Measurements from ENCODE around the gene NCF4.

The NCF4 gene

DNA sequence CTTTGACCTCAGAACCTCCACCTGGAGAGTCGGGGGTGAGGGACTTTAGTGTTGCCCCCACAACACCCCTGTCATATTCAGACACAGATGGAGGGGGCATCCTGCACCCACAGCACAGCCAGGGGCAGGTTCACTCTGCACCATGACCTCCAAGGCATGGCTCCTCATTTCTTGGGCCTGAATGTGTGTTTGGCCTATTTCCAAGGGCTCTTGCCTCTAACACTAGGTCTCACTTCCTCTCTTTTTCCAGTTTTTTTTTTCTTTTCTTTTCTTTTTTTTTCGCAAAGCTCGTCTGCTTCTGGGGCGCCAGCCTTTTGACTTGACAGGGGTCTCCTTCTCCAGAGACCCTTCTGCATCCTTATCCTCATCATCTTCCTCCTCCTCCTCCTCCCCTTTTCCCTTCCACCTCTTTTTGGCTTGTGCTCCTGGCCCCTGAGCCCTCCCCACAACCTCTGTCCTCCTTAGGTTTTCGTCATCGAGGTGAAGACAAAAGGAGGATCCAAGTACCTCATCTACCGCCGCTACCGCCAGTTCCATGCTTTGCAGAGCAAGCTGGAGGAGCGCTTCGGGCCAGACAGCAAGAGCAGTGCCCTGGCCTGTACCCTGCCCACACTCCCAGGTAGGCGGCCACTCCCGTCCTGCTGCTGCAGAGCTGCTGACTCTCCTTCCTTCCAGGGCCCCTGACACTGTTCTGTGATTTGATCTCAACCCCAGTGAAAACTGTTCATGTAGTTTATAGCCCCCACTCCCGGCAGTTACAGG, 3.8 kb downstream of the NCF4 start:
- DNase-seq: no peak

DNA sequence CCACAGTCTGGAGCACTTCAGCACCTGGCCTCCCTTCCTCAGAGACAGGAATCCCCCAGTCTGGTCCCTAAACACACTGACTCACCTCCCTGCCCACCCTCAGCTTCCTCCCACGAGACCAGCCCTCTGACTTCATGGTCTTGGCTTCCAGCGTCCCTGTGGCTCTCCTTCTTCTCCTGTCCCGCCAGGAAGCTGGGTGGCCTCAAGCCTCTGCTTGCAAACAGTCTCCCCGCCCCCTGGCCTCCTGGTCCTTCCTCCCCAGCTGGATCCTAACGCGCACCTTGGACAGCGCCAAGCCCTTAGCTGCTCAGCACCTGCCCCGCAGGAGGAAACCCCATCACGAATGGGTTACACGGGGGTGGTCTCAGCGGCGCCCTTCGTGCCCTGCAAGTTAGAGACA, 4.5 kb downstream of the NCF4 start:
- DNase-seq: no peak

DNA sequence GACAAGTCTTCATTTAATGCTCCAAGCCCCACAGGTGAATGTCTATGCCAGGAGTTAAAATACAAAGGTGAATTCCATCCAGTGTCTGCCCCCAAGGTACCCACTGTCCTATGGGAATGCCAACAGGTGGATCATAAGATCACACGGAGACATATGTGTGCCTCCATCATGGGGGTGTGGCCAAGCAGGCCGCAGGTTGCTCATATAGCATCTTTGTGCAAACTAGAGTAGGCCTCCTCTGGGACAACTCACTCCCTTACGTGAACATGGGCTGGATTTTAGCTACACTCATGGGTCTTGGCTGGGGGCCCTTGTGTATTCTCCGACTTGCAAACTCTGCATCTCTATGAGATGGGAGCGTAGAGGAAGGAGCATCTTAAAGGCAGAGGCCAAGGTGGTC, 6.9 kb downstream of the NCF4 start:
- DNase-seq: no peak

DNA sequence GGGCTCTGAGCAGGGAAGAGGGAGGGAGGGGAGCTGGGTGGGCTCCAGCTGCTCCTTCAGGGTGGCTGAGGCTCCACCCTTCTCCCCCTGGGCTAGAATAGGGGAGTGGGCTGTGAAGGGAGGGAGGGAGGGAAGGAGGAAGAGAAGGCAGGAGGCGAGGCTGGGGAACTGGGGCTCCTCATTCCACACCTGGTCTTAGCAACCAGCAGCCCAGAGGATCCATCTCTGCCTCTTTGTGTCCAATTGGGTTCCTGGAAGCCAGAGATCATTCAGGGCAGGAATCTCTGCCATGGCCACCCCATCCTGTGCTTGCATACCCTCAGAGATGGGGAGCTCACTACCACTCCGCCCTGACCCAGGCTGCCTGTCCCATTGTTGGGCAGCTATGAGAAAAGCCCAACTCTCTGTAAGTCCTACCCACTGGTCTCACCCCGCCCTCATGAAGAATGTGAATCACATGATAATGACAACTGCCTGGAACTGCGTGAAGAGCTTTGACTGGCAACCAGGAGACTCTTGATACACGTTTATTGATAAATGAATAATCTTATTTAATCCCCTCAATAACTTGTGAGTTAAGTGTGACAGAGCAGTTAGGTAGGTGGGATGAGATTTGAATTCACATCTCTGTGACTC, 7.9 kb downstream of the NCF4 start:
- DNase-seq: no peak

DNA sequence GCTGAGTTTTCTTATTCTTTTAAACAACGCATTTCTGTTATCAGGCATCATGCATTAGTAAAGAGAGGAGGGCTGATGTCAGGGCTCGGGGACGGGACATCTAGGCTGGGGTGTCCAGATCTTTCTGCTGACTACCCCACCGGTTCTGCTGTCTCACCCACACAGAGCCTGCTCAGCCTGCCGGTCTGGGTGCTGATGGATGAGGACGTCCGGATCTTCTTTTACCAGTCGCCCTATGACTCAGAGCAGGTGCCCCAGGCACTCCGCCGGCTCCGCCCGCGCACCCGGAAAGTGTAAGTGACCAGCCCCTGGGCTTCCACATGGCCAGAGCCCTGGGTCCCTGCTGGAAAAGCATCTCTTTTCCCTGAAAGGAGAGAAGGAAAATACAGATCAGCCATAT, 9.4 kb downstream of the NCF4 start:
- DNase-seq: no peak

DNA sequence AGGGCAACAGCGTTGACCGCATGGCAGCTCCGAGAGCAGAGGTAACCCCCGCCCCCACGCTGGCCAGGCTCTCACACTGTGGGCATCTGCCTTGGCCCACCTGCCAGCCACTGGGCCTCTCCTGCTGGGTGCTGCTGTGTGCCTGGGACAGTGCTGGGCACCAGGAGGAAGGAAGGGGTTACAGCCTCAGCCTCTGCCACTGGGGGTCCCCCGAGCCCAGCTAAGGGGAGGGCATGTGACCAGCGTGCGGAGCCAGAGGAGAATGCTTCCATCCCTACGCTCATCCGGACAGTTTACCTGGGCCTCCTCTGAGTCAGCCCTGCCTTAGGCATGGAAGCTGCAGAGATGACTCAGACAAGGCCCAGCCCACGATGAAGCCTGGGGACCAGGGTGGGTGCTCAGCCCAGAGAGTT, 10.9 kb downstream of the NCF4 start:
- DNase-seq: no peak

DNA sequence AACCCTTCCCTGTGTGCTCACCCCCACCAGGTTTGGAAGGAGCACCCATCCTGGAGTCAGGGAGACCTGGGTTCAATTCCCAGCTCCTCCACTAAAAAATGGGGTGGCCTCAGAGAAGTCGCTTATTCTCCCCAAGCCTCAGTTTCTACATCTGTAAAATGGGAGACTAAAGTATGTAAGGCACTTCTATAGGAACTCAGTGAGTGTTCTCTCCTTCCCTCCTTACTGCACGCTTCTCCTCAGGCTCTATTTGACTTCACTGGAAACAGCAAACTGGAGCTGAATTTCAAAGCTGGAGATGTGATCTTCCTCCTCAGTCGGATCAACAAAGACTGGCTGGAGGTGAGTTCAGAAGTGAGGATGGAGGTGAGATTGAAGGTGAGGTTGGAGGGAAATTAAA, 11.3 kb downstream of the NCF4 start:
- no peak for DNase-seq

DNA sequence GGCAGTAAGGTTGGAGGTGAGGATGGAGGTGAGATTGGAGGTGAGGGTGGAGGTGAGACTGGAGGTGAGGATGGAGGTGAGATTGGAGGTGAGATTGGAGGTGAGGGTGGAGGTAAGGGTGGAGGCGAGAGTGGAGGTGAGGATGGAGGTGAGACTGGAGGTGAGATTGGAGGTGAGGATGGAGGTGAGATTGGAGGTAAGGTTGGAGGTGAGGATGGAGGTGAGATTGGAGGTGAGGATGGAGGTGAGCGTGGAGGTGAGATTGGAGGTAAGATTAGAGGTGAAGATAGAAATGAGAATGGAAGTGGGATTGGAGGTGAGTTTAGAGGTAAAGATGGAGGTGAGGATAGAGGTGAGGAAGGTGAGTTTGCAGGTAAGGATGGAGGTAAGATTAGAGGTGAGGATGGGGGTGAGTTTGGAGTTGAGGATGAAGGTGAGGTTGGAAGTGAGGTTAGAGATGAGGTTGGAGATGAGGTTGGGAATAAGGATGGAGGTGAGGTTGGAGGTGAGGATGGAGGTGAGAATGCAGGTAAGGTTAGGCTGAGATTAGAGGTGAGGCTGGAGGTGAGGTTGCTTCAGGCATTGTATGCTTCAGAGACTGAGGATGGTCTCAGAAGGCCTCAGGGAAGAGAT, 12.2 kb downstream of the NCF4 start:
- DNase-seq: no peak

DNA sequence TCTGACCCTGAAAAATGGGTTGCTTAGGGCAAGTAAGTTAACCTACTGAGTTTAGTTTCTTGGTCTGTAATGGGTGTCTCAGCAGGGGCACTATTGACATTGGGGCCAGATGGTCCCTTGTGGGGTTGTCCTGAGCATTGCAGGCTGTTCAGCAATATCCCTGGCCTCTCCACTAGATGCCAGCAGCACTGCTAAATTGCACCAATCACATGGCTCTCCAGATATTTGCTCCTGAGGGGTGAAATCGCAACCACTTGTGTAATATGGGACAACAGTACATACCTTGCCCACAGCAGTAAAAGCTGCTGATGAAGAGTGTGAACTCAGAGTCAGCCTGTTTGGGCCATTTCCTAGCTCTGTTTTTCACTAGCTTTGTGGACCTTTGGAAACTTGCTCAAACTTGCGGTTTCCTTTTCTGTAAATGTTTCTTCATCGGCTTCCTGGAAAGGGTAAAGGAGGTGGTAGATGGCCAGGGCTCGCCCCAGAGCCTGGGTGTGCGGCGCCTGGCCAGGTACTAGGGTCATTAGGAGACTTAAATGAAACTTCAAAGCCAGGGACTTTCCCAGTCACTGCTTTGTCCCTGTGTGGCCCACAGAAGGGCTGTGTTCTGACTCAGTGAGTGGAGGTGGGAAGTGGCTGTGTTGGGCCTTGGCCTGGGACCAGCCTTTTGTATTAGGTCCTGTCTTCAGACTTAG, 13.0 kb downstream of the NCF4 start:
- peak in 4 of 56 donors; percentile 1 to 12 (median 8) for DNase-seq

DNA sequence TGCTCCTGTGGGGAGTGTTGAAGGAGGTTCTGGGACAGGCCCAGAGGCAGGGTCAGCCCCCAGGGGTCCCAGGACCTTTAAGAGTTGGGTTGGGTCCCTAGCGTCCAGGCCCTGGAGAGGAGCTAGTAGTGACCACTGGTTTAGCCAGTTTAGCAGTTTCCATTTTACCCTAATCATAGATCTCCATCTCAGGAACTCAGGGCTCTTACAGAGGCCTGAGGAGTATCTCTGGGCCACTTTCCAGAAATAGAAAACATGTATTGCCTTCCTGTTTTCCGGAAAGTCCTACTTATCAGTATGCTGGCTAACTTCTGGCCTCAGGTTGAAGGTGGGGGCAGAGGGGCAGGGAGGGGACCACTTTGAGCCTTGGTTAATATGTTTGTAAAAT, 13.5 kb downstream of the NCF4 start:
- DNase-seq: no peak

DNA sequence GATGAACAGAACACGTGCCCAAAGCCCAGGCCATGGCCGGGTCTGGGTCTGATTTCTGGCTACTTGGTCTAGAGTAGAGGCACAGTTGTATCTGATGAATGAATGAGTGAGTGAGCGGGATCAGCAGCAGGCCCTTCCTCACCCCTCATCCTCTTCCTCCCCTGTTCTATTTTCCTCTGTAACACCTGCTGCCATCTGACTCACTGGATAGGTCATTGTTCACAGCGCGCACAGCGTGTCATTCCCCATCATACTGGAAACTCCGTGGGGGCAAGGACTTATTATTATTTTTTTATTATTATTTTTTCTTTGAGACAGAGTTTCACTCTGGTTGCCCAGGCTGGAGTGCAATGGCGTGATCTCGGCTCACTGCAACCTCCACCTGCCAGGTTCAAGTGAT, 13.9 kb downstream of the NCF4 start:
- no peak for DNase-seq

DNA sequence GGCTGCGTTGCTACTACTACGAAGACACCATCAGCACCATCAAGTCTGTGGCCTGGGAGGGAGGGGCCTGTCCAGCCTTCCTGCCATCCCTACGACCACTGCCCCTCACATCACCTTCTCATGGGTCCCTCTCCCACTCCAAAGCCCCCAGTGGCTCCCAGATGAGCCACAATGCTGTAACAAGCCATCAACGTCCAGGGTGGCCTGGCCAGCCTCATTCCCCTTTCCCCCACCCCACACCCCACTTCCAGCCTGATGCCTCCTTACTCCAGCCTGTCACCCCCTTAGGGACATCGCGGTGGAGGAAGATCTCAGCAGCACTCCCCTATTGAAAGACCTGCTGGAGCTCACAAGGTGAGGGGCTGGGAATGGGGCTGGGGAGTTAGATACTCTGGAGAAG, 14.9 kb downstream of the NCF4 start:
- DNase-seq: no peak

DNA sequence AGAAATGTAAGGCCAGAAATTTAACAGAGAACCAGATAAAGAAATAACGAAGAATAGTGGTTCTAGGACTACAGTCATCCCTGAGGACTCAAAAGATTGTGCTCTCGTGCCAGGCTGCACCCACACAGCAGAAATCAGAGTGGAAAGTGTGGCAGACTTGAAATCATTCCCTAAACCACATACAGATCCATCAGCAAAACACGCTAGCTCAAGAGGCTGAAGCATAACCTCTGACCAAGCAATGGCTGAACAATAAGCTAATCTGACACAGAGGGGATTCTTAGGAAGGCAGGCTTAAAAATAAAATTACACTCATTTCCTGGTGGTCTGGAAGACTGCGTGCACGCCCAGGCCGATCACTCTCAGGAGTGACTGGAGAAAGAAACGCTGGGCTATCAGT, 19.0 kb downstream of the NCF4 start:
- no peak for DNase-seq

DNA sequence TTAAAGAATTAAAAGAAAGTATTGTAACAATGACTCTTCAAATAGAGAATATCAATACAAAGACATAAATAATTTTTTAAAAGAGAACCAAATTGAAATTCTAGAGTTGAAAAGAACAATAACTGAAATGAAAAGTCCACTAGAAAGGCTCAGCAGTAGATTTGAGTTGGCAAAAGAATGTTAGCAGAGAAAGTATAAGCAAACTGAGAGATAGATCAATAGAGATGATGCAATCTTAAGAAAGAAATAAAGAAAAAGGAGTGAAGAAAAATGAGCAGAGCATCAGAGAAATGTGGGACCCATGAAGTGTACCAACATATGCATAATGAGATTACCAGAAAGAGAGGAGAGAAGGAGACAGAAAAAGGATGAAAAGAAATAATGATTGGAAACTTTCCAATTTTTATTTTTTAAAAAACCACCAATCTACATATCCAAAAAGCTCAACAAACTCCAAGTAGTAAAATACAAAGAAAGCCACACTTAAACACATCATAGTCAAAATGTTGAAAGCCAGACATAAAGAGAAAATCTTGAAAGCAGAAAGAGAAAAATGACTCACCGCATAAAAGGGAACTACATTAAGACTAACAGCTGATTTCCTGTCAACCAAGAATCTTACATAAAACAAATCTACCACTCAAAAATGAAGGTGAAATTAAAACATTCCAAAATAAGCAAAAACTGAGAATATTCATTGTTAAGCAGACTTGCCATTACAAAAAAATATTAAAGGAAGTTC, 20.9 kb downstream of the NCF4 start:
- no peak for DNase-seq

DNA sequence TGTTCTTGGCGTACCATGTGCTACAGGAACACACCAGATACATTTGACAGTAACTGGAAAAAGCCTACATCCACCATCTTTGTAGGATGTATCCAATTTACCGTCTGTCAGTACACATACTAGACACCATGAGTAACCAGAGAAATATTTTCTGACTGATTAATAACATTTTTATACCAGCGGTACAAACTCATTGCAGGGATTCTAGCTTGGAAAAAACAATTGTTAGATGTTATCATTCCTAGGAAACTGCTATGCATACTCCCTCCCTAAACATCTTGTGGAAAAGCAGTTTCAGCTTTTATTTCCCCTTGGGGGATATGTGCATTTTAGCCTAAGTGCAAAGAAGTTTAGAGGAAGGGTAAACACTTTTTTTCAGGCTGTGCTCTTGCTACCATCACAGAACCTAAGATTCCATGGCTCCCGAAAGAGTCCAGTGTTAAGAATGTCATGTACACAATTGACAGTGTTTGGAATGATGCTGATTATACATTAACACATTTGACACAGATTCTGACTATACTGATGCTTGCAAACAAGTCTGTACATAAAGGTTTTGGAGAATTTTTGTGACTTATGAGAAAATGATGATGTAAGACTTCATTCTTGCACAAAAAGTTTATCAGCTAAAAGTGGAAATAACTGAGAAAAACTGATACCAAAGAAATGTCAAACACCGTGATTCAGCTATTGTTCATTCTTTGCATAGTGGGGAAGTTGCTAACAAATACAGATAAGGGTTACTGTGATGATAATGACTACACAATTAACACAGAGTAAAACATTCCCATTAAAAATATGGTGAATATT, 23.7 kb downstream of the NCF4 start:
- DNase-seq: no peak

DNA sequence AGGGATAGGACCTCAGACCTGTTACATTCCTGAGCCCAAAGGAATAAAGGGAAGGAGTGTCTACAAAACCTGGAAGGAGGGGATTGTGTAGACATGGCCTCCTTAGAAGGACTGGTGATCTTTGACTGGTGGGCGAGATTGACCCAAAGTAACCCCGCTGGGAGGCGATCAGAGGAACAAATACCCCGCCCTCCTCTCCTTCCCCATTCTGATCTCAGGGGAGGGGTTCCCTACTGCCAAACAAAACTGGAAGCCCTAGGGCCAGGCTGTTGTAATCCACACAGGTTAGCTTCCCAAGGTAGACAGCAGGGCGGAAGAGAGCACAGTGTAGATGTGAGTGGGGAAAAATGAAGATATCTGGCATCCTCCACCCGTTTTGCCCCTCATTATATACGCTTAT, 24.7 kb downstream of the NCF4 start:
- no peak for DNase-seq

DNA sequence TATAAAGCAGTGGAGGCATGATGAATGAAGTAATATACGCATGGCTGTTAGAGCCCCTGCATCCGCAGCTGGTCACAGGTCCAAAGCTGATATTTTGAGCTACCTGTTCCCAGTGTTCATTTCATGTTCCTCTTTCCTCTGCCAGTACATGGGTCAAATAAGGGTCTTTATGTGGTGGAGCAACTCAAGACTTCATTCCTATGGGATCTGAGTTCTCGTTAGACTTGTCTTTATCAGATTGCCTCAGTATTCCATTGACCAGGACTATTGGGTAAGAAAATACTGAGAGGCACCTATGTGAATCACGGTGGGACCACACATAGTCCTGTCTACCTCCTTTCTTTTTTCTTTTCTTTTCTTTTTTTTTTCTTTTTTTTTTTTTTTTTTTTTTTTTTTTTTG, 25.2 kb downstream of the NCF4 start:
- no peak for DNase-seq

DNA sequence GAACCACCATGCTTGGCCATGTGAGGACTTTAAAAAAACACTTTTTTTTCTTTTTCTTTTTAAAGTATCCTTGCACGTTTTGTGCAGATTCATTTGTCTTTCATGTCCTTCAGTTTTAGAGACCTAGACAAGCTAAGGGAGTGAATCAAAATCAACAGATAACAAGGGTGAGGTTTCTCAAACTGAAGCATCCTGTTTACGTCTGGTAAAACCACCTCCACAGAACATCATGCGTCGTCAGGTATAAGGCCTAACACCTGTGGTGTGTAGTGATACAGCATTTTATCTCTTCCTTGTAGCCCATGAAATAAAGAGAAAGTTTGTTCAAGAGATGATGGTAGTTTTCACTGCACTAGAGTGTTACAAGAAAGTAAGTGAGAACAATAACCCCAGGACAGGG, 26.4 kb downstream of the NCF4 start:
- no peak for DNase-seq

DNA sequence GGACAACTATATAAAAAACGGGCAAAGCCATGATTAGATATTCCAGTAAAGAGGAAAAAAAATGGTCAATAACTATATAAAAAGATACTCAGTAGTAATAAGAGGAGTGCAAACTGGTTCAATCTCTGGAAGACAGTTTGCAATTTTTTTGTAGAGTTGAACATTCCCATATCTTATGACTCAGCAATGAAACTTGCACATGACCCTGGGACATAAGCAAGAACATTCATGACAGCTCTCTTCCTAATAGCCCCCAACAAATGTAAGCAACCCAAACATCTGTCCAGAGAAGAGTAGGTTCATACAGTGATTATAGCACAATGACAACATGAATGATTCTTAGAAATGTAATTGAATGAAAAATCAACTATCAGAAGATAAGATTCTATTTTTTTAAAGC, 30.8 kb downstream of the NCF4 start:
- DNase-seq: no peak

DNA sequence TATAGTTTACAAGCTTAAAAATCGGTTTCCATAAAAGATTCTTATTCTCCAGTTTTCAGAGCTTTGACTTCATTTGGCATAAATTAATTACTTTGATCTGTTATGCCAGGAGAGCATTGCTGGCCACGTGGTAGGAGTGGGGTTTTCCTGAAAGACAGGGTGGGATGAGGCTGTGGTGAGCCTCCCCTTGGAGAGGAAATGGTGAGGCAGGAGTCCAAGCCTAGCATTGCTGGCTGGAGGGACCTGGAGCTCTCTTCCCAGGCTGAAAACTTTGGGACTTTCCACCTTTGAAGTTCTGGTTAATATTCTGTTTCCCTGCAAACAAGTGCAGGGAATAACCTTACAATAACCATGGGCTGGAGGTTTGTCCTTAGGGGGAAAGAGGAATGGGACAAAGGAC, 31.5 kb downstream of the NCF4 start:
- no peak for DNase-seq

DNA sequence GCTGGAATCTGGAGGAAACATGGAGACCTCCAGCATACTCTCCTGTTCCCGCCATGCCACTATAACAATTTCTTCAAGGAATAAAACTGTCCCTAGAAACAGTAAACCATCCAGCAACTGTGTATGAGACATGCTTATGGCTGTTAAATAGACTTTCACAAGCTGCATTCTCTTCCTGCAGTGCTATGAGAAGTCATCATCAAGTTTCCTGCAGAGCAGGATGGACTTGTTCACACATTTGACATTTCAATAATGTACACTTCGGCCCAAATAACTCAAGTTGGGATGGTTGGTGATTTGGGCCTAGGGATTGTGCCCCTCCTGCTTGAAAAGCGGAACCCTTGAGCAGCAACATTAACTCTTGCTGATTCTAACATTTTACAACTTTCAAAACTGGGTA, 32.5 kb downstream of the NCF4 start:
- no peak for DNase-seq
